AG09309 (cell line): ENCODE measurements around the gene TECPR2.

Source experiments
- DNase-seq: peaks from one replicate; pipeline ENCODE4 v3.0.0-alpha.2; 2010; ENCODE audit warnings: low read depth
- H3K4me3 ChIP-seq: 2 replicates; pipeline ENCODE4 v1.5.1; 2011; ENCODE audit warnings: mild to moderate bottlenecking, low read depth, low read length, moderate library complexity; ENCODE audit not compliant: control insufficient read depth
- TF ChIP-seq, protein P1 (sequence below): IDR thresholded peaks from 2 replicates; pipeline ENCODE4 v1.5.1; 2011; ENCODE audit warnings: mild to moderate bottlenecking, low read depth, low read length, inconsistent platforms; ENCODE audit not compliant: insufficient read depth, control insufficient read depth; ENCODE audit errors: missing control alignments

TECPR2 gene

DNA sequence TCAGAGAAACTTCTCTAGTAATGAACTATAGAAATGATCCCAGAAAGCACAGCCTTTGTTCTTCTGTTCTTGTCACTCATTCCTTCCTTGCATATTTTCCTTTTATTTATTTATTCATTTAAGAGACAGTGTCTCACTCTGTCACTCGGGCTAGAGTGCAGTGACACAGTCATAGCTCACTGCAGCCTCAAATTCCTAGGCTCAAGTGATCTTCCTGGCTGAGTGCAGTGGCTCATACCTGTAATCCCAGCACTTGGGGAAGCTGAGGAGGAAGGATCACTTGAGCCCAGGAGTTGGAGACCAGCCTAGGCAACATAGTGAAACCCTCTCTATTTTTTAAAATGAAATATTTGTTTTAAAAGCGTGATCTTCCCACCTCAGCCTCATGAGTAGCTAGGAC lies 11.5 kb downstream of the TECPR2 start:
- no peak overlapping the region for H3K4me3 ChIP-seq
- TF ChIP-seq, protein P1, sequence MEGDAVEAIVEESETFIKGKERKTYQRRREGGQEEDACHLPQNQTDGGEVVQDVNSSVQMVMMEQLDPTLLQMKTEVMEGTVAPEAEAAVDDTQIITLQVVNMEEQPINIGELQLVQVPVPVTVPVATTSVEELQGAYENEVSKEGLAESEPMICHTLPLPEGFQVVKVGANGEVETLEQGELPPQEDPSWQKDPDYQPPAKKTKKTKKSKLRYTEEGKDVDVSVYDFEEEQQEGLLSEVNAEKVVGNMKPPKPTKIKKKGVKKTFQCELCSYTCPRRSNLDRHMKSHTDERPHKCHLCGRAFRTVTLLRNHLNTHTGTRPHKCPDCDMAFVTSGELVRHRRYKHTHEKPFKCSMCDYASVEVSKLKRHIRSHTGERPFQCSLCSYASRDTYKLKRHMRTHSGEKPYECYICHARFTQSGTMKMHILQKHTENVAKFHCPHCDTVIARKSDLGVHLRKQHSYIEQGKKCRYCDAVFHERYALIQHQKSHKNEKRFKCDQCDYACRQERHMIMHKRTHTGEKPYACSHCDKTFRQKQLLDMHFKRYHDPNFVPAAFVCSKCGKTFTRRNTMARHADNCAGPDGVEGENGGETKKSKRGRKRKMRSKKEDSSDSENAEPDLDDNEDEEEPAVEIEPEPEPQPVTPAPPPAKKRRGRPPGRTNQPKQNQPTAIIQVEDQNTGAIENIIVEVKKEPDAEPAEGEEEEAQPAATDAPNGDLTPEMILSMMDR = no peak
- no peak for DNase-seq

DNA sequence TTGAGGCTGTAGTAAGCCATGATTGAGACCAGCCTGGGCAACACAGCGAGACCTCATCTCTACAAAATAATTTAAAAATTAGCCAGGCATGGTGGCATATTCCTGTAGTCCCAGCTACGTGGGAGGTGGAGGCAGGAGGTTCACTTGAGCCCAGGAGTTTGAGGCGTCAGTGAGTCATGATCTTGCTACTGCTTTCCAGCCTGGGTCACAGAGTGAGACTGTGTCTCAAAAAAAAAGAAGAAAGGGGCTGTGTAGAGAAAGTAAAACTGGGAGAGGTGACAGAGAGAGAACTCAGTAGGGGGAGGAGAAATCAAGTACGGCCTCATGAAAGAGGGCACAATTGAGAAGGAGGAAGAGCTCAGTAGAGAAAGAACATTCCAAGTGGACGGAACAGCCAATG lies 12.4 kb downstream of the TECPR2 start:
- H3K4me3 ChIP-seq = no peak overlapping the region
- TF ChIP-seq, protein P1 = no peak

DNA sequence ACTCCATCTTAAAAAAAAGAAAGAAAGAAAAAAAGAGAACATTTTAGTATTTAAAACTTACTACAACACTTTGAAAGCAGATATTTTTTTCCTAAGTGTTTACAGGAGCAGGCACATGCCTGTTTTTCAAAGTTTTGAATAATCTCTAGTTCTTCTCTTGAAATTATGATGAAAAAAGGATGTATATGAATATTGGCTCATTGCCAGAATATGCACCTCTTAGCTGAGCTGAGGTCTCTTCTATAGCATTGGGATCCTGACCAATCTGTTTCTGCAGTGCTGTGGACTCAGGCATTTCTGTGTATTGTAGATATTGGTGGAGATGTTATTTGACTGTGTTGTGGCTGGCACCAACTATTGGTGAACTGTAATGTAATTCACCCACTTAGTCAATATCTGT lies 15.0 kb downstream of the TECPR2 start:
- TF ChIP-seq, protein P1 = no peak
- no peak for DNase-seq

More for the DNA sequence above, 12.4 kb downstream of the TECPR2 start:
- DNase-seq = no peak

DNA sequence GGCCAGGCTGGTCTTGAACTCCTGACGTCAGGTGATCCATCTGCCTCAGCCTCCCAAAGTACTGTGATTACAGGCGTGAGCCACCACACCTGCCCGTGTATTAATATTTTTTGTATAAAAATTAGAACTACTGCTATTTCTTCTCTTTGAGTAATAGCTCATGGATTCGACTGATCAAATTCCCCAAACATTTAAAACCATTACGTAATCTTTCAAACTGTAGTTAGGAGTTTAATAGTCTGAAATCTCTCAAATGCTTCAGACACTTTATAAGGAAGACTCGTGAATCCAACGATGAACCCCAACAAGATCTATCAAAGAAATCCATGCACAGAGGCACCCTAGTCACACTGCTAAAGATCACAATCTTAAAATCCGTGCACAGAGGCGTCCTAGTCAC lies 16.1 kb downstream of the TECPR2 start:
- DNase-seq = no peak
- TF ChIP-seq, protein P1 = no peak

More for the DNA sequence above, 15.0 kb downstream of the TECPR2 start:
- H3K4me3 ChIP-seq = no peak overlapping the region

DNA sequence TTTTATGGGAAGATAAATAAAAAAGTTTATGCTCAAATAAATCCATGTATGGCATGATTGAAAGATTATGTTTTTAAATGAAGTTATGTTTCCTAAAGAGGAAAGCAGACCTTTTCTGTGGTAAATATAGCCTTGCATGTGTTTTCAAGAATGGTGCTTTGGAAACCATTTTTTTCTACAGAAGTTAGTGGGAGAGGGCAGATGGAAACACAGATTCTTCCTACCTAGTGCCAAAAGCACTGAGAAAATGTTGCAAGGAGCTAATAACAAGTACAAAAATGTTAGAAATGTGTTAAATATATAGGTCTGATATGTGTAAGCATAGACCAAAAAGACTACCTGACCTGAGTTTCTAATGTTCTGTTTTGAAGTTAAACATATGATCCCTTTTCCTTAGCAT lies 24.3 kb downstream of the TECPR2 start:
- DNase-seq = no peak
- no peak overlapping the region for H3K4me3 ChIP-seq
- TF ChIP-seq, protein P1 = no peak

More for the DNA sequence above, 16.1 kb downstream of the TECPR2 start:
- no peak overlapping the region for H3K4me3 ChIP-seq

DNA sequence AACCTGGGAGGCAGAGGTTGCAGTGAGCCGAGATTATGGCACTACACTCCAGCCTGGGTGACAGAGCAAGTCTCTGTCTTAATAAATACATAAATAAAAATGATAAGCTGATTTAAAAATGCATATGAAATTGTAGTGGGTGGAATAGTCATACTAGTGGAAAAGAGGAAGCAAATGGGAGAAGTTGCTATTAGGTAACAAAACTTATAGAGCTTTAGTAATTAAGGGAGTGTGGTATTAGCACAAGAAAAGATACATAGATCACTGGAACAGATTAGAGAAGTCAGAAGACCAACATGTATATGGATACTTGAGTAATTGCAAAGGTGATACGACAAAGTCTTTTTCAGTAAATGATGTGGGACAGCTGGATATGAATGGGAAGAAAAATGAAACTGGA lies 26.5 kb downstream of the TECPR2 start:
- DNase-seq = no peak
- no peak overlapping the region for H3K4me3 ChIP-seq
- TF ChIP-seq, protein P1 = no peak
